Fibroblast of the aortic adventitia (primary cell): Measurements from ENCODE around the gene MBOAT7. TPM values are rescaled to one million over a fixed set of nuclear protein-coding genes. Genes with fewer than 3 reads are reported as not detected.
A peak's percentile ranks its signal among the peaks of the same experiment; 100 is the strongest.

ENCODE experiments used
- DNase-seq: peaks from one replicate; pipeline ENCODE4 v3.0.0-alpha.2; 2010; ENCODE audit warnings: low read depth
- H3K4me3 ChIP-seq: 2 replicates; pipeline ENCODE4 v1.5.1; 2011; ENCODE audit warnings: low read depth, mild to moderate bottlenecking, control low read depth, low read length, moderate library complexity
- total RNA-seq: library from RNA; depleted of rRNA; stranded (reverse); fragments of >200 nt; gene quantifications from 2 replicates; pipeline ENCODE4 v1.2.3, GENCODE V29; 2012; ENCODE audit warnings: low replicate concordance
- TF ChIP-seq, protein P1 (sequence below): IDR thresholded peaks from 2 replicates; pipeline ENCODE4 v1.5.1; 2011; ENCODE audit warnings: mild to moderate bottlenecking, low read length, control low read depth, inconsistent platforms; ENCODE audit not compliant: insufficient read depth

Gene MBOAT7
- total RNA-seq, 1 donor: 46.9 TPM

DNA sequence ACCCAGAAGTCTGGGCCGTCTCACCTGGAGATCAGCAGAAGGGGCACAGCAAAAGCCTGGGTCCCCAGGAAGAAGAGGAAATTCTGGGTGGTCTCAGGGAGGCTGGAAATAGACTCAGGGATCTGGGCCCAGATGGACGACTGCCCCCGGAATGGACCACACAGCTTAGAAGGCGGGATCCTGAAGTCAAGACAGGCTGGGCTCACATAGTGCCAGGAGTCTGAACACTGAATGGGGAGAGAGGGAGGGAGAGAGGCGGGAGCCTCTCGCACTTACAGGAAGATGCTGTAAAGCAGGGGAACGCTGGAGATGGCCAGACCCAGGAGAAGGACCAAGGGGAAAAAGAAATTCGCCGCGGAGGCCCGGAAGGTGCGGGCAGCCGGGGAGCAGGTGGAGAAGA lies 28.5 kb downstream of the MBOAT7 start:
- TF ChIP-seq, protein P1, sequence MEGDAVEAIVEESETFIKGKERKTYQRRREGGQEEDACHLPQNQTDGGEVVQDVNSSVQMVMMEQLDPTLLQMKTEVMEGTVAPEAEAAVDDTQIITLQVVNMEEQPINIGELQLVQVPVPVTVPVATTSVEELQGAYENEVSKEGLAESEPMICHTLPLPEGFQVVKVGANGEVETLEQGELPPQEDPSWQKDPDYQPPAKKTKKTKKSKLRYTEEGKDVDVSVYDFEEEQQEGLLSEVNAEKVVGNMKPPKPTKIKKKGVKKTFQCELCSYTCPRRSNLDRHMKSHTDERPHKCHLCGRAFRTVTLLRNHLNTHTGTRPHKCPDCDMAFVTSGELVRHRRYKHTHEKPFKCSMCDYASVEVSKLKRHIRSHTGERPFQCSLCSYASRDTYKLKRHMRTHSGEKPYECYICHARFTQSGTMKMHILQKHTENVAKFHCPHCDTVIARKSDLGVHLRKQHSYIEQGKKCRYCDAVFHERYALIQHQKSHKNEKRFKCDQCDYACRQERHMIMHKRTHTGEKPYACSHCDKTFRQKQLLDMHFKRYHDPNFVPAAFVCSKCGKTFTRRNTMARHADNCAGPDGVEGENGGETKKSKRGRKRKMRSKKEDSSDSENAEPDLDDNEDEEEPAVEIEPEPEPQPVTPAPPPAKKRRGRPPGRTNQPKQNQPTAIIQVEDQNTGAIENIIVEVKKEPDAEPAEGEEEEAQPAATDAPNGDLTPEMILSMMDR: no peak
- DNase-seq: no peak
- peak overlapping the region; percentile 78 for H3K4me3 ChIP-seq

DNA sequence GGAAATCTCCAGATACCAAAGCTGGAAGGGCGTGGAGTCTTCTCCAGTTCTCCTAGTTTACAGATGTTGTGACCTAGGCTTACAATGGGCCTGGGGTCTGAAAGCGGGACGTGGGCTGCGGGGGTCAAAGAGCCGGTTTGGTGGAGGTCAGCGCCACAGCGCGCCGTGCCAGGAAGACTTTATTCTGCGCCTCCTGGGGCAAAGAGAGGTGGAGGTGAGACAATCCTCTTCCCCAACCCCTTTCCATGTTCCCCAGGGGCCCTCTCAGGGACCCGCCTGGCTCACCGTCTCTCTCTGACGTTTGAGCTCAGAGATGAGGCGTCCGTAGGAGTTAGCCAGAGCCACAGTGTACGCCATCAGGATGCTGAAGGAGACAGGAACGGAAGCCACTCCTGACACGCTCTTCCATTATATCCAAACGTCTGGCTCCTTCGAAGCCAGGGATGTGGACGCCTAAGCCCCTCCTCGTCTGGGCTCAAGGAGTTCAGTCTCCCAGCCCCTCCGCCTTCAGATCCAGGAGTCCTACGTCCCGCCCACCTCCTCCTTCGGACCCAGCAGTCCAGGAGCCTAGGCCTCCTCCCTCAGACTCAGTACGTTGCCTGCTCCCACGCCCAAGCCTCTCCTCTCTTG lies 29.1 kb downstream of the MBOAT7 start:
- peak; percentile 26 for DNase-seq
- TF ChIP-seq, protein P1: no peak
- H3K4me3 ChIP-seq: peak overlapping the region; percentile 78

DNA sequence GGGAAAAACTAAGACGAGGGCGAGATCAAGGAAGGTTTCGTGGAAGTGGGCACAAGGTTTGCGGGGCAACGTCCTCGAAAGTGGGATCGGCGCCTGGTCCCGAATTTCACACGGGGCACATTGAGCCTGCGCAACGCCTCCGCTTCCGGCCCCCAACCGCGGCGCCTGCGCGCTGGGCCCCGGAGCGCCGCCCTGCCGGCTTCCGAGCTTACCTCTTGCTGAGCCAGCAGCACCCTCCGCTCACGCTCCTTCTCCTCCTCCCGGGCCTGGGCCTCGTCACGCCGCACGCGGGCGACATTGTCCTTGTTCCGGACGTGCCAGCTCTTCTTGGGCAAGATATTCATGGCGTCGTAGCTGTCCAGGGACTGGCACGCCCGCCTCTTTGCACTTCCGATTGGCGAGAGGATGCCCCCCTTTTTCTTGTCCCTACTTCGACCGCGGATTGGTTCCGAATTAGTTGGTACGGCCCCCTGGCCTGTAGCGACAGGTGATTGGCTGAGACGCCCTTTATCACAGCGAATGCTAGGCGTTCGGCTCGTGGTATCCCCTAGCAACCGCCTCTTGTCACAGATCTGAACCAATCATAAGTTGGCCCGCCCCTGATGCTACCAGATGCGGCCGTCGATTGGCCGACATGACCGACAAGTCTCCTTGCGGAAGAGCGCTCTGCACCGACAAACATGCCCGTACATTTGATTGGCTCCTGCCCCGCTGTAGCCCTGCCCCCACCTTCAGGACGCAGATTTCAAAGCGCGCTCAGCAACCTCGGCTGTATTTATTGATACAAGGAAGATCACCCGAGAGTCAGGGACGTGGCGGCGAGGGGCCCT lies 29.8 kb downstream of the MBOAT7 start, which contains the start of gene LENG1:
LENG1 (minus strand) TSS at position 370 of the 830 bp plus-strand sequence; CDS start at position 344, 26 bp downstream.
- H3K4me3 ChIP-seq: peak within 1 kb of the TSS; percentile 94
- TF ChIP-seq, protein P1: peak; percentile 33
- DNase-seq: peak; percentile 100

DNA sequence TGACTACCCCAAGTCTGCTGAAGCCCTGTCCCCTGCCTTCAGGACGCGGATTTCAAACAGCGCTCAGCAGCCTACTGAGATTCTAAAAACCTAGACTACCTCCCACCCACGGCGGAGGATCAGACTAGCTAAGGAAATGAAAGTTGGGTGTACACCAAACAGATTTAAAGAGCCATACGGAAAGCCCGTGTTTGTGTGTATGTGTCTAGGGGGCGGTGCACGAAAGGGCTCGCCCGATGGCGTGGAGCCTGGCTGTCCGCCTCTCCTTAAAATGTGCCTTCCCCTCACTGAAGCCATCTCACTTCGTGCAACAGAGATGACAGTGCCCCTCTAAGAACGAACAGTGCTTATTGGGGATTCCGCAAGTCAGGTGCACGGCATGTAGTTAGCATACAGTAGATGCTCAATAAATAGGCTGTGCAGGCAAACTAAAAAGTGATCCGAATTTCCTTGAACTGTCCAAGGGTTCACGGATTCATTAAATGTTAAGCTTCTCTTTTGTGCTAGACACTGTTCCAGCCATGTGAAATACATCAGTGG lies 30.5 kb downstream of the MBOAT7 start:
- DNase-seq: peak; percentile 27
- H3K4me3 ChIP-seq: peak overlapping the region; percentile 94
- TF ChIP-seq, protein P1: no peak

DNA sequence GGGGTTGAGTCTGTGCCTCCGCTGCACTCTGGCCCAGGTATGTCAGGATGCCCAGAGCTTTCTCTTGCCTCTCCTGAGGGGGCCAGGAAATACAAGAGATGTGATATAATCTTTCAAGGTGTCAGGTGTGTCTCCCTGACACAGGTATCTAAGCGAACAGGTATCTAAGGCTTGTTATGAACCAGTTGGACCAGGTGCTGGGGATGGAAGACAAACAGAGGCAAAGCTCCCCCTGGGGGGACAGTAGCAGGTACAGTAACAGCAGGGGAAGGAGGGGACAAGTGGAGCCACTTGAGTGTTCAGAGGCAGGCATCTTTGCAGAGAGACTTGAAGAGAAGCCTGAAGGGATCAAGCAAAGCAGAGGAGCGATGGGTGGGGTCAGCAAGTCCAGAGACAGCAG lies 32.4 kb downstream of the MBOAT7 start:
- H3K4me3 ChIP-seq: no peak overlapping the region
- DNase-seq: no peak
- TF ChIP-seq, protein P1: no peak

DNA sequence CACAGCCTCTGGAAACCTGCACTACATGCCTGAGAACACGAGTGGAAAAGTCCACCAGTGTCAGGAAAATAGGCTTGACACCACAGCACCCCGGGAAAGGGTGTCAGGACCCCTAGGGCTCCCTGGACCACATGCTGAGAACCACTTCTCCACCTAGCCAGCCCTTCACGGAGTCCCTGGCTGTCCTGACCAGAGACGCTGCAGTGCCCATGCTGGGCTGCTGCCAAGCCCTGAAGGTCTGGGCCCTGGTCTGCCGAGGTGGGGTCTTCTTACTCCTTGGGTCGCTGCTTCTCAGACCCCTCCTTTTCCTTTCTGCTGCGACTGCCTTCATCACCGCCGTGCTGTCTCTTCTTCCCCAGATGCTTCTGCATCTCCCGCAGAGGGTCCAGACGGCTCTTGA lies 32.9 kb downstream of the MBOAT7 start:
- no peak overlapping the region for H3K4me3 ChIP-seq
- DNase-seq: no peak
- TF ChIP-seq, protein P1: no peak
